ENCODE results near the gene KRT79. TPM values are rescaled to one million over a fixed set of nuclear protein-coding genes. Genes with fewer than 3 reads are reported as not detected.

The KRT79 gene
- total and polyA plus RNA-seq, 2 of the 8 experiments (the other 6 are each of a cell fraction or from before 2014, with no cell fraction given), result not detected

DNA sequence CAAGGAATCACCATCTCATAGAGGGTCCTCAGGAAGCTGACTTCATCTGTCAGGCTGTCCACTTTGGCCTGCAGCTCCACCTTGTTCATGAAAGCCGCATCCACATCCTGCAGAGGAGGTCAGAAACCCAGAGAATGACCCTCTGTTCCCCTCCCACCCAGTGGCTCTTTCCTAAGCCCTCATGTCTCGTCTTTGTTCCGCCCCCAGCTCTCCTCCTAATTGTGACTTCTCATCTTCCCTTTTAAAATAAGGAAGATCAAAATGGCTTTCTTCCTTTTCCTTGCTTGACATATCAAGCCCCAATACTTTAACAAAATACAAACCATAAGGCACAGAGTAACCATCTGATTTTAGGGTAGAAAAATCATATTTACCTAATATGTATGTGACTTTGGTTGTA lies 61.3 kb downstream of the KRT79 start (continued):
- no peak for TF ChIP-seq CHD7 (IDR thresholded peaks at IDR 0.05; ENCODE audit: insufficient replicate concordance, low read length)
- TF ChIP-seq USF2 (IDR thresholded peaks at IDR 0.05; ENCODE audit: low read length), result no peak
- TF ChIP-seq, protein P1, sequence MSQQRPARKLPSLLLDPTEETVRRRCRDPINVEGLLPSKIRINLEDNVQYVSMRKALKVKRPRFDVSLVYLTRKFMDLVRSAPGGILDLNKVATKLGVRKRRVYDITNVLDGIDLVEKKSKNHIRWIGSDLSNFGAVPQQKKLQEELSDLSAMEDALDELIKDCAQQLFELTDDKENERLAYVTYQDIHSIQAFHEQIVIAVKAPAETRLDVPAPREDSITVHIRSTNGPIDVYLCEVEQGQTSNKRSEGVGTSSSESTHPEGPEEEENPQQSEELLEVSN (IDR thresholded peaks at IDR 0.05), result no peak
- TF ChIP-seq NANOG (IDR thresholded peaks at IDR 0.05; ENCODE audit: insufficient read depth, low read depth, low read length, poor library complexity, severe bottlenecking), result no peak
- TF ChIP-seq CEBPB (IDR thresholded peaks at IDR 0.05; ENCODE audit: low read depth, low read length), result no peak
- TF ChIP-seq POLR2A (IDR thresholded peaks at IDR 0.05; ENCODE audit: control extremely low read depth in 1 of 2, low read depth in 2 of 2, low read length in 2 of 2), result no peak
- no peak for TF ChIP-seq TAF1 (IDR thresholded peaks at IDR 0.05; ENCODE audit: low read depth, low read length)
- no peak for TF ChIP-seq SP2 (IDR thresholded peaks at IDR 0.05; ENCODE audit: low read length)
- TF ChIP-seq BCL11A (IDR thresholded peaks at IDR 0.05; ENCODE audit: low read depth in 2 of 2, low read length in 2 of 2), result no peak
- no peak for TF ChIP-seq TAF7 (optimal IDR thresholded peaks at IDR 0.05; ENCODE audit: borderline replicate concordance, low read depth, low read length)
- no peak for TF ChIP-seq KDM1A (IDR thresholded peaks at IDR 0.05; ENCODE audit: borderline replicate concordance, low read length)

Measured in H1 (cell line).